CD14-positive monocyte (primary cell): ENCODE data around the gene SMAD3. TPM values are rescaled to one million over a fixed set of nuclear protein-coding genes. Genes with fewer than 3 reads are reported as not detected.

Experiments used
- DNase-seq, 3 donors: peaks; one replicate each; pipeline ENCODE4 v3.0.0-alpha.2; 2011 to 2022
- H2AFZ ChIP-seq: 2 replicates; pipeline ENCODE4 v1.6.0; 2012; ENCODE audit warnings: mild to moderate bottlenecking, low read depth, low read length, inconsistent platforms; ENCODE audit not compliant: insufficient read depth, poor library complexity, severe bottlenecking
- H3K27ac ChIP-seq, 2 donors: 1 replicate in 1 of 2; 2 replicates in 1 of 2; pipeline ENCODE4 v1.5.1; 2012 to 2013; ENCODE audit warnings: low read length in 2 of 2, control low read depth in 1 of 2, inconsistent platforms in 1 of 2, low read depth in 1 of 2, mild to moderate bottlenecking in 1 of 2
- H3K27me3 ChIP-seq, 2 donors: one replicate each; pipeline versions ENCODE4 v1.6.0 to v1.6.1; 2011 to 2013; ENCODE audit warnings: low read length in 2 of 2; ENCODE audit not compliant: control insufficient read depth in 2 of 2, insufficient read depth in 2 of 2
- H3K36me3 ChIP-seq, 2 donors: replicated peaks in 1 of 2; 1 replicate in 1 of 2; 2 replicates in 1 of 2; pipeline versions ENCODE4 v1.5.1 to v1.6.1; 2012 to 2013; ENCODE audit warnings: low read length in 2 of 2, control low read depth in 1 of 2, inconsistent platforms in 1 of 2, mild to moderate bottlenecking in 1 of 2; ENCODE audit not compliant: insufficient read depth in 2 of 2, control insufficient read depth in 1 of 2
- H3K4me1 ChIP-seq, 2 donors: 1 replicate in 1 of 2; 2 replicates in 1 of 2; pipeline versions ENCODE4 v1.5.1 to v1.6.1; 2012 to 2013; ENCODE audit warnings: low read length in 2 of 2, control low read depth in 1 of 2, inconsistent platforms in 1 of 2, mild to moderate bottlenecking in 1 of 2, moderate library complexity in 1 of 2; ENCODE audit not compliant: insufficient read depth in 2 of 2, control insufficient read depth in 1 of 2
- H3K4me2 ChIP-seq: replicated peaks from 2 replicates; pipeline ENCODE3; 2012; ENCODE audit warnings: low read length, moderate library complexity, mild to moderate bottlenecking; ENCODE audit not compliant: poor library complexity, severe bottlenecking; ENCODE audit errors: extremely low read depth
- H3K4me3 ChIP-seq, 3 experiments: fragments of 200-600 bp in 1 of 3; sonication (generic) in 1 of 3; replicated peaks in 1 of 3; 1 replicate in 2 of 3; 2 replicates in 1 of 3; pipeline ENCODE4 v1.5.1; 2011 to 2013; ENCODE audit warnings: low read length in 3 of 3, mild to moderate bottlenecking in 3 of 3, control low read depth in 2 of 3, low read depth in 2 of 3, inconsistent platforms in 1 of 3, moderate library complexity in 1 of 3
- H3K79me2 ChIP-seq: 2 replicates; pipeline ENCODE4 v1.6.0; 2012; ENCODE audit warnings: mild to moderate bottlenecking, control low read depth, inconsistent platforms, low read length, moderate library complexity; ENCODE audit not compliant: insufficient read depth
- H3K9ac ChIP-seq: 2 replicates; pipeline ENCODE4 v1.6.0; 2017; ENCODE audit warnings: low read length, mild to moderate bottlenecking; ENCODE audit not compliant: insufficient read depth, poor library complexity, severe bottlenecking
- H3K9me3 ChIP-seq, 2 donors: replicated peaks in 1 of 2; 1 replicate in 1 of 2; 2 replicates in 1 of 2; pipeline versions ENCODE4 v1.5.1 to v1.6.1; 2012 to 2013; ENCODE audit warnings: low read length in 2 of 2, control low read depth in 1 of 2; ENCODE audit not compliant: control insufficient read depth in 1 of 2, insufficient read depth in 1 of 2
- H4K20me1 ChIP-seq: 2 replicates; pipeline ENCODE4 v1.6.0; 2012; ENCODE audit warnings: mild to moderate bottlenecking, low read length, control low read depth, moderate library complexity; ENCODE audit not compliant: insufficient read depth
- H3K27ac Mint-ChIP-seq, 7 donors: one replicate each; pipeline ENCODE4 v1.8.0; 2020; ENCODE audit warnings: mild to moderate bottlenecking in 7 of 7, mixed read lengths in 7 of 7, moderate library complexity in 6 of 7, inconsistent platforms in 2 of 7
- H3K27me3 Mint-ChIP-seq, 3 donors: one replicate each; pipeline ENCODE4 v1.8.0; 2021 to 2022; ENCODE audit warnings: low read depth in 3 of 3, mild to moderate bottlenecking in 3 of 3, mixed read lengths in 3 of 3, moderate library complexity in 3 of 3, inconsistent platforms in 1 of 3
- H3K36me3 Mint-ChIP-seq, 2 donors: one replicate each; pipeline ENCODE4 v1.8.0; 2020; ENCODE audit warnings: mixed read lengths in 2 of 2, inconsistent platforms in 1 of 2, mild to moderate bottlenecking in 1 of 2
- H3K4me1 Mint-ChIP-seq: one replicate; pipeline ENCODE4 v1.8.0; 2020; ENCODE audit warnings: mild to moderate bottlenecking, mixed read lengths
- H3K4me3 Mint-ChIP-seq, 2 donors: one replicate each; pipeline ENCODE4 v1.8.0; 2020; ENCODE audit warnings: mild to moderate bottlenecking in 2 of 2, mixed read lengths in 2 of 2, moderate library complexity in 1 of 2
- H3K9me3 Mint-ChIP-seq, 7 donors: one replicate each; pipeline ENCODE4 v1.8.0; 2020 to 2022; ENCODE audit warnings: mixed read lengths in 7 of 7, mild to moderate bottlenecking in 6 of 7, moderate library complexity in 6 of 7, inconsistent platforms in 2 of 7
- CTCF ChIP-seq: fragments of 200-600 bp; IDR thresholded peaks from one replicate; pipeline ENCODE4 v1.8.0; 2022; ENCODE audit warnings: antibody characterized with exemption, mild to moderate bottlenecking
- WGBS: methylation state at CpG from one replicate; pipeline ENCODE4 v1.1.5; 2013; ENCODE audit warnings: missing lambda C conversion rate; ENCODE audit not compliant: insufficient coverage; 5-methylcytosine and 5-hydroxymethylcytosine counted together
- intact Hi-C, 2 donors: fragments of 100-400 bp; cut with micrococcal nuclease; formaldehyde crosslinking; loops; one replicate each; pipeline versions ENCODE4 v1.15.0 to v1.15.1; 2023
- polyA plus RNA-seq, 3 donors: library from polyadenylated mRNA; depleted of rRNA in 1 of 3; unstranded in 2 of 3; stranded (reverse) in 1 of 3; fragments of 300-500 nt in 2 of 3; fragments of >200 nt in 1 of 3; fragmentation: Illumina TruSeq in 2 of 3; gene quantifications; 1 replicate in 2 of 3; 2 replicates in 1 of 3; pipeline ENCODE4 v1.2.3, GENCODE V29; 2012 to 2021

SMAD3 gene
- polyA plus RNA-seq, 3 donors = 4.4 to 41.7 (median 5.4) TPM

- peak; percentile 79 to 87 (median 82) for DNase-seq
- H3K4me3 ChIP-seq = peak overlapping the region in 1 of 3 experiments; percentile 3
- intact Hi-C loops = no loop called here
- H3K27me3 Mint-ChIP-seq = peaks cover 0 to 5% (median 3%) of the 10 kb centered on the region in 3 donors
- H3K79me2 ChIP-seq = no peaks in the 10 kb centered on the region
- peaks cover 48% of the 10 kb centered on the region for H3K4me1 Mint-ChIP-seq
- H2AFZ ChIP-seq = no peak overlapping the region
- no peaks in the 10 kb centered on the region for H3K36me3 ChIP-seq
- no peaks in the 10 kb centered on the region for H3K9me3 ChIP-seq
- peak overlapping the region; percentile 70 to 76 for H3K27ac ChIP-seq
- no peak for TF ChIP-seq CTCF
- H3K4me1 ChIP-seq = peaks cover 37 to 44% of the 10 kb centered on the region in 2 donors
- H3K4me2 ChIP-seq = no peak overlapping the region
- H3K4me3 Mint-ChIP-seq = peak overlapping the region in 1 of 2 donors; percentile 63
- no CpG with 5 or more reads among the region's 9 CpGs for WGBS
- H3K27ac Mint-ChIP-seq = peak overlapping the region; percentile 95 to 100 (median 98)
- H3K27me3 ChIP-seq = no peaks in the 10 kb centered on the region
- H4K20me1 ChIP-seq = no peaks in the 10 kb centered on the region
- H3K9ac ChIP-seq = no peak overlapping the region
- H3K9me3 Mint-ChIP-seq = no peaks in the 10 kb centered on the region
- H3K36me3 Mint-ChIP-seq = peaks cover 0 to 5% of the 10 kb centered on the region in 2 donors
These were observed 16.8 kb upstream of the SMAD3 start for GRCh38 chr15:67048281-67049279.

GRCh38 chr15:67049351-67050044, 15.9 kb upstream of the SMAD3 start:
- H3K27ac ChIP-seq = peak overlapping the region; percentile 70 to 76
- peak overlapping the region; percentile 9 for H2AFZ ChIP-seq
- H3K27ac Mint-ChIP-seq = peak overlapping the region; percentile 95 to 100 (median 98)
- peak overlapping the region in 1 of 3 experiments; percentile 3 for H3K4me3 ChIP-seq
- H3K4me3 Mint-ChIP-seq = peak overlapping the region in 1 of 2 donors; percentile 73
- H3K27me3 Mint-ChIP-seq = peaks cover 0 to 5% (median 3%) of the 10 kb centered on the region in 3 donors
- no peak overlapping the region for H3K9ac ChIP-seq
- H3K4me1 Mint-ChIP-seq = peaks cover 50% of the 10 kb centered on the region
- intact Hi-C loops = no loop called here
- no peaks in the 10 kb centered on the region for H3K27me3 ChIP-seq
- no peaks in the 10 kb centered on the region for H3K79me2 ChIP-seq
- H3K4me1 ChIP-seq = peaks cover 37 to 44% of the 10 kb centered on the region in 2 donors
- 80% methylated on average over 2 of the region's 6 CpGs for WGBS
- no peak for TF ChIP-seq CTCF
- H3K9me3 Mint-ChIP-seq = no peaks in the 10 kb centered on the region
- H4K20me1 ChIP-seq = no peaks in the 10 kb centered on the region
- no peaks in the 10 kb centered on the region for H3K9me3 ChIP-seq
- peak in 1 of 3 donors; percentile 43 for DNase-seq
- peaks cover 0 to 5% of the 10 kb centered on the region in 2 donors for H3K36me3 Mint-ChIP-seq
- peak overlapping the region; percentile 1 for H3K4me2 ChIP-seq
- H3K36me3 ChIP-seq = no peaks in the 10 kb centered on the region
